ENCODE results near the gene C19orf38. TPM values are rescaled to one million over a fixed set of nuclear protein-coding genes. Genes with fewer than 3 reads are reported as not detected.

C19orf38 gene
- polyA plus RNA-seq, 2 of the 4 experiments (the other 2 are of a cell fraction): 0.09 to 0.13 TPM

- CTCF ChIA-PET: interaction anchor here (1.5 kb wide), 2 partner anchors 94 to 105 kb away, joined by 3 to 5 read pairs; partner anchors contain the start of gene DNM2
- FAIRE-seq (no peak), ATAC-seq (no peak), DNase-seq (ENCODE audit: low read depth in 1 of 2, low spot score in 1 of 2) (no peak)
- WGBS (ENCODE audit: missing lambda C conversion rate): 98% methylated on average over 7 of the region's 17 CpGs
- POLR2A ChIA-PET: interaction anchor here (0.6 kb wide), 1 partner anchor 139 kb away, joined by 10 read pairs; no protein-coding TSS in a partner anchor
- TF ChIP-seq, protein P1, sequence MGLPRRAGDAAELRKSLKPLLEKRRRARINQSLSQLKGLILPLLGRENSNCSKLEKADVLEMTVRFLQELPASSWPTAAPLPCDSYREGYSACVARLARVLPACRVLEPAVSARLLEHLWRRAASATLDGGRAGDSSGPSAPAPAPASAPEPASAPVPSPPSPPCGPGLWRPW (IDR thresholded peaks at IDR 0.05): no peak
- TF ChIP-seq MAFK (IDR thresholded peaks at IDR 0.05; ENCODE audit: partially characterized antibody) (no peak), JUNB (IDR thresholded peaks at IDR 0.05) (no peak), RCOR1 (IDR thresholded peaks at IDR 0.05; ENCODE audit: low read depth, low read length) (no peak), NR3C1 (IDR thresholded peaks at IDR 0.05) (no peak)
- TF ChIP-seq, protein P2, sequence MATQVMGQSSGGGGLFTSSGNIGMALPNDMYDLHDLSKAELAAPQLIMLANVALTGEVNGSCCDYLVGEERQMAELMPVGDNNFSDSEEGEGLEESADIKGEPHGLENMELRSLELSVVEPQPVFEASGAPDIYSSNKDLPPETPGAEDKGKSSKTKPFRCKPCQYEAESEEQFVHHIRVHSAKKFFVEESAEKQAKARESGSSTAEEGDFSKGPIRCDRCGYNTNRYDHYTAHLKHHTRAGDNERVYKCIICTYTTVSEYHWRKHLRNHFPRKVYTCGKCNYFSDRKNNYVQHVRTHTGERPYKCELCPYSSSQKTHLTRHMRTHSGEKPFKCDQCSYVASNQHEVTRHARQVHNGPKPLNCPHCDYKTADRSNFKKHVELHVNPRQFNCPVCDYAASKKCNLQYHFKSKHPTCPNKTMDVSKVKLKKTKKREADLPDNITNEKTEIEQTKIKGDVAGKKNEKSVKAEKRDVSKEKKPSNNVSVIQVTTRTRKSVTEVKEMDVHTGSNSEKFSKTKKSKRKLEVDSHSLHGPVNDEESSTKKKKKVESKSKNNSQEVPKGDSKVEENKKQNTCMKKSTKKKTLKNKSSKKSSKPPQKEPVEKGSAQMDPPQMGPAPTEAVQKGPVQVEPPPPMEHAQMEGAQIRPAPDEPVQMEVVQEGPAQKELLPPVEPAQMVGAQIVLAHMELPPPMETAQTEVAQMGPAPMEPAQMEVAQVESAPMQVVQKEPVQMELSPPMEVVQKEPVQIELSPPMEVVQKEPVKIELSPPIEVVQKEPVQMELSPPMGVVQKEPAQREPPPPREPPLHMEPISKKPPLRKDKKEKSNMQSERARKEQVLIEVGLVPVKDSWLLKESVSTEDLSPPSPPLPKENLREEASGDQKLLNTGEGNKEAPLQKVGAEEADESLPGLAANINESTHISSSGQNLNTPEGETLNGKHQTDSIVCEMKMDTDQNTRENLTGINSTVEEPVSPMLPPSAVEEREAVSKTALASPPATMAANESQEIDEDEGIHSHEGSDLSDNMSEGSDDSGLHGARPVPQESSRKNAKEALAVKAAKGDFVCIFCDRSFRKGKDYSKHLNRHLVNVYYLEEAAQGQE (IDR thresholded peaks at IDR 0.05): no peak
- Histone ChIP-seq H3K9me3 (no peaks in the 10 kb centered on the region), H3K4me2 (no peak overlapping the region), H3K4me3 (no peak overlapping the region), H3K27ac (peak overlapping the region in 1 of 2 experiments; percentile 90; a peak in 3 of 6 replicates), H3K4me1 (peaks cover 14% of the 10 kb centered on the region)
Measured at GRCh38 chr19:10811391-10812111, 36.7 kb upstream of the C19orf38 start.

DNA sequence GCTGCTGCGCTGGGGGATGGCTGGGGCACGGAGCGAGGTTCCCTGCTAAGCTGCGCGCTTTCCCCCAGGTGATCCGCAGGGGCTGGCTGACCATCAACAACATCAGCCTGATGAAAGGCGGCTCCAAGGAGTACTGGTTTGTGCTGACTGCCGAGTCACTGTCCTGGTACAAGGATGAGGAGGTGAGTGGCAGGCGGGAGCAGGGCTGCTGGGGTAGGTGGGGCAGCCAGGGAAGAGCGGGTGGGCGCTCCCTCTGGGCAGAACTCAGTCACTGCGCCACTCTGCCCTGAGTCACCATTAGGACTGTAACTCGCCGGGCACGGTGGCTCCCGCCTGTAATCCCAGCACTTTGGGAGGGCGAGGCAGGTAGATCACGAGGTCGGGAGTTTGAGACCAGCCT, 36.0 kb upstream of the C19orf38 start:
- Histone ChIP-seq H3K9me3 (no peaks in the 10 kb centered on the region), H3K4me3 (no peak overlapping the region), H3K27ac (peak overlapping the region; percentile 80 to 90; a peak in 5 of 6 replicates), H3K4me2 (no peak overlapping the region), H3K4me1 (peaks cover 14% of the 10 kb centered on the region)
- TF ChIP-seq CHD4 (IDR thresholded peaks at IDR 0.05; ENCODE audit: borderline replicate concordance): no peak
- no peak for FAIRE-seq
- 91% methylated on average over 14 of the region's 19 CpGs for WGBS (ENCODE audit: missing lambda C conversion rate)
- no peak for ATAC-seq
- ChIA-PET POLR2A (interaction anchor here (0.6 kb wide), 1 partner anchor 138 kb away, joined by 10 read pairs; no protein-coding TSS in a partner anchor), CTCF (interaction anchor here (1.5 kb wide), 2 partner anchors 95 to 105 kb away, joined by 3 to 5 read pairs; partner anchors contain the start of gene DNM2)
- no peak for DNase-seq (ENCODE audit: low read depth in 1 of 2, low spot score in 1 of 2)

DNA sequence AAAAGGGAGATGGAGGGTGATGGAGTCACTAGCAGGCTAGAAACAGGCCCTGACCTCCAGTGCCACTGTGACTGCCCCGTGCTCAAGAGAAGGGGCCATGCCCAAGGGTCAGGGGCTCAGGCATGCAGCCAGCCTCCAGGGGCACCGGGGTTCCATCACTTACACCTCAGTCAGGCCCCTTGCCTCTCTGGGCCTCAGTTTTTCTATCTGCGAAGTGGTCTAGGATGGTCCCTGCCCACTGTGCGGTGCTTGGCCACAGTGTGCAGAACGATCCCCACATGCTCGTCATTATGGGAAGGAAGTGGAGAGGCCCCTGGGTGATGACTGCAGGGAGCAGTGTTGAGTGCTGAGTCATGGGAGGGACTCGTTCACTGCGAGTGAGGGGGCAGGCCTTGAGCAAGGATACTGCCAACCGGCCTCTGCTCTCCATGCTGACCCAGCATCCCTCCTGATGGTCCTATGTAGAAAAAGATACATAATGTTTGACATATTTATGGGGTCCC, 35.3 kb upstream of the C19orf38 start:
- peak; percentile 51 to 86; a peak in 5 of 6 replicates for ATAC-seq
- peak overlapping the region; percentile 42; the same call in 2 of the 3 replicates for H3K4me2 ChIP-seq

More for the DNA sequence above, 35.3 kb upstream of the C19orf38 start:
- H3K27ac ChIP-seq: peak overlapping the region; percentile 80 to 90
- peaks cover 14% of the 10 kb centered on the region for H3K4me1 ChIP-seq
- FAIRE-seq: no peak
- ChIA-PET CTCF (no interaction called here), POLR2A (no interaction called here)
- TF ChIP-seq FOSL2 (IDR thresholded peaks at IDR 0.05): no peak
- TF ChIP-seq FOSL2 (CRISPR knock-in tag; IDR thresholded peaks at IDR 0.05): peak; percentile 54
- no peak for TF ChIP-seq POLR2AphosphoS2 (conservative IDR thresholded peaks at IDR 0.05; ENCODE audit: low read length)
- TF ChIP-seq CBX2 (IDR thresholded peaks at IDR 0.05; ENCODE audit: borderline replicate concordance, low read depth): no peak
- peak; percentile 57 for TF ChIP-seq MAX (IDR thresholded peaks at IDR 0.05)
- TF ChIP-seq EHMT2 (IDR thresholded peaks at IDR 0.05; ENCODE audit: low read depth): no peak
- TF ChIP-seq EP300 (IDR thresholded peaks at IDR 0.05): no peak
- no peak for TF ChIP-seq RCOR1 (IDR thresholded peaks at IDR 0.05; ENCODE audit: low read depth, low read length)
- no peak; the same call in 1 of the 2 replicates for TF ChIP-seq HOXB5 (CRISPR knock-in tag; IDR thresholded peaks at IDR 0.05)
- no peak for TF ChIP-seq ZNF302 (CRISPR knock-in tag; IDR thresholded peaks at IDR 0.05)
- TF ChIP-seq, protein P2 (IDR thresholded peaks at IDR 0.05): no peak
- TF ChIP-seq MAFK (IDR thresholded peaks at IDR 0.05; ENCODE audit: partially characterized antibody): peak; percentile 93
- no peak for TF ChIP-seq CBX8 (IDR thresholded peaks at IDR 0.05)
- TF ChIP-seq NFE2L2 (conservative IDR thresholded peaks at IDR 0.05; ENCODE audit: low read length): peak; percentile 59
- TF ChIP-seq JUNB (IDR thresholded peaks at IDR 0.05): no peak
- TF ChIP-seq, protein P3, sequence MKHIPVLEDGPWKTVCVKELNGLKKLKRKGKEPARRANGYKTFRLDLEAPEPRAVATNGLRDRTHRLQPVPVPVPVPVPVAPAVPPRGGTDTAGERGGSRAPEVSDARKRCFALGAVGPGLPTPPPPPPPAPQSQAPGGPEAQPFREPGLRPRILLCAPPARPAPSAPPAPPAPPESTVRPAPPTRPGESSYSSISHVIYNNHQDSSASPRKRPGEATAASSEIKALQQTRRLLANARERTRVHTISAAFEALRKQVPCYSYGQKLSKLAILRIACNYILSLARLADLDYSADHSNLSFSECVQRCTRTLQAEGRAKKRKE (CRISPR knock-in tag; IDR thresholded peaks at IDR 0.05; ENCODE audit: low read depth): 0 out of 2 replicates have a peak, but pooled peaks have one; percentile 7
- H3K9me3 ChIP-seq: no peaks in the 10 kb centered on the region
- 17% methylated on average over 6 of the region's 9 CpGs for WGBS (ENCODE audit: missing lambda C conversion rate)
- peak; percentile 38 to 71 for DNase-seq (ENCODE audit: low read depth in 1 of 2, low spot score in 1 of 2)
- H3K4me3 ChIP-seq: no peak overlapping the region
